ENCODE data around the gene CPT1A.

CPT1A gene

GRCh38 chr11:68757711-68758110, 84.0 kb downstream of the CPT1A start:
- DNase-seq (ENCODE audit: insufficient read length, low spot score) = no peak
- FAIRE-seq = no peak
- no peak for TF ChIP-seq CTCF (IDR thresholded peaks at IDR 0.05; ENCODE audit: insufficient read depth, missing control alignments)

- no peak for TF ChIP-seq CTCF (IDR thresholded peaks at IDR 0.05; ENCODE audit: insufficient read depth, missing control alignments)
- DNase-seq (ENCODE audit: insufficient read length, low spot score) (no peak), FAIRE-seq (no peak)
These were observed 85.4 kb downstream of the CPT1A start for GRCh38 chr11:68756171-68756766.

- TF ChIP-seq CTCF (IDR thresholded peaks at IDR 0.05; ENCODE audit: insufficient read depth, missing control alignments) = peak; percentile 25
- no peak for FAIRE-seq
- DNase-seq (ENCODE audit: insufficient read length, low spot score) = no peak
These were observed 88.4 kb downstream of the CPT1A start for GRCh38 chr11:68753300-68753699.

- no peak for FAIRE-seq
- TF ChIP-seq CTCF (IDR thresholded peaks at IDR 0.05; ENCODE audit: insufficient read depth, missing control alignments) = no peak
- DNase-seq (ENCODE audit: insufficient read length, low spot score) = peak; percentile 86
These were observed 90.3 kb downstream of the CPT1A start, which contains the start of gene TESMIN for GRCh38 chr11:68751331-68751856. TESMIN (minus strand) TSS chr11:68751520; CDS start chr11:68750660, 860 bp downstream.

GRCh38 chr11:68751004-68751325, 90.8 kb downstream of the CPT1A start:
- DNase-seq (ENCODE audit: insufficient read length, low spot score) (no peak), FAIRE-seq (no peak)
- TF ChIP-seq CTCF (IDR thresholded peaks at IDR 0.05; ENCODE audit: insufficient read depth, missing control alignments) = no peak

GRCh38 chr11:68750195-68751003, 91.3 kb downstream of the CPT1A start:
- DNase-seq (ENCODE audit: insufficient read length, low spot score) (no peak), FAIRE-seq (no peak)
- no peak for TF ChIP-seq CTCF (IDR thresholded peaks at IDR 0.05; ENCODE audit: insufficient read depth, missing control alignments)
